Adipose tissue (tissue), 3 donors: ENCODE results near the gene KLF15. TPM values are rescaled to one million over a fixed set of nuclear protein-coding genes. Genes with fewer than 3 reads are reported as not detected.

Experiments used
- H3K27ac ChIP-seq: one replicate; pipeline ENCODE4 v1.5.1; 2013; ENCODE audit warnings: low read depth, low read length
- WGBS, 3 donors: extraction: QIAGEN DNeasy Blood & Tissue Kit; methylation state at CpG; one replicate each; pipeline ENCODE4 v1.1.7; 2013; 5-methylcytosine and 5-hydroxymethylcytosine counted together
- polyA plus RNA-seq, 3 donors: library from polyadenylated mRNA; stranded (reverse); fragments of 200-250 nt; gene quantifications; one replicate each; pipeline ENCODE4 v1.2.3, GENCODE V29; 2013
- donor health status: healthy with polysubstance abuse.
- donor health status: Bipolar disorder and iron deficiency.
- donor health status: healthy.

Gene KLF15
- polyA plus RNA-seq, 3 donors: 29.6 to 38.0 (median 32.0) TPM

DNA sequence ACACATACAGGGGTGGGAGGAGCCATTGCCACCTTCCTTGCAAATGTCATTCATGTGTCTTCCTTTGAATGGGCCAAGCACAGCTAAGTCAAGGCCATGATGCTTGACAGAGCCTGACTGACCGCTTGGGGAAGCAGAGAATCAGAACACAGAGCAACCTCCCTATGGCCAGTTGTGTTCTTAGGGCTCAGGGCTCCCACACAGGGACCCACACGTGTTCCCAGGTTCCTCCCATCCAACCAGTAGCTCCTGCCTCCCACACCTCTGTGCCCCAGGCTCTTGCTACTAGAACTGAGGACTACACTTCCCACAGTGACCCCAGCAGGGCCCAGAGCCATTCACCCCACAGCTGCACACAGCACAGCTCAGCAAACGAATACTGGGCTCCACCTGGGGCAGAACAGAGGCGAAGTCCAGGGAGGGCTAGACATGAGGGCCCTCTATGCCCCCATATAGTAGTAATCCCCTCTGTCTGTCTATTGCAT lies 42.9 kb downstream of the KLF15 start:
- H3K27ac ChIP-seq: no peak overlapping the region
- 69 to 75% (median 74%) methylated on average over 4 of the region's 4 CpGs for WGBS, 3 donors

DNA sequence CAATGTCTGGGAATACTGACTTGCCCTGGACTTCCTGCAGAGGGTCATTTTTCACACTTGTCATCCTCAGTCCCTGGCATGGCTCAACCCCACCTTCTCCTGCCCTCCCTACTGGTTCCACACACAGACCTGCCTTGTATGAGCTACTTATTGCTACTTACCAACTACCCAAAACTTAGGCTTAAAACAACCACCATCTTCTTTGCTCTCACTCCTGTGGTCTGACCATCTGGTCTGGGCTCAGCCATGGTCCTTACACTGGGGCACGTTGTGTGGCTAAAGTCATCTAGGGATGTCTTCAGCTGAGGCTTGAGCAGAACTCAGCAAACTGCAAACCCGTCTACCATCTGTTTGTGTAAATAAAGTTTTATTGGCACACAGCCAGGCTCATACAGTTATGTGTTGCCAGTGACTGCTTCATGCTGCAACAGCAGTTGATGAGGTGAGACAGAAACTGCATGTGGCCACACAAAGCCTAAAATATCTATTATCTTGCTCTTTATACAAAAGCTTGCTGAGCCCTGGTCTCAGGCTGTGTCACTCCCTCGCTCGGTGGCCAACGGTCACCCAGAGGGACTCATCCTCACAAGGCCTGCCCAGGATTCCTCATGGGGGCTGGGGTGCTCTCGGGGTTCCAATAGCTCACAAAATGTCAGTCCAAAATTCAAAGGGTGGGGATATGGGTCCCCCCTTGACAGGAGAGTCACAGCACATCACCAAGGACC lies 43.5 kb downstream of the KLF15 start:
- WGBS, 3 donors: 83 to 88% (median 83%) methylated on average over 6 of the region's 6 CpGs
- no peak overlapping the region for H3K27ac ChIP-seq

GRCh38 chr3:126313166-126313565 lies 44.0 kb downstream of the KLF15 start:
- H3K27ac ChIP-seq: no peak overlapping the region
- WGBS, 3 donors: 96 to 97% (median 97%) methylated on average over 6 of the region's 6 CpGs

DNA sequence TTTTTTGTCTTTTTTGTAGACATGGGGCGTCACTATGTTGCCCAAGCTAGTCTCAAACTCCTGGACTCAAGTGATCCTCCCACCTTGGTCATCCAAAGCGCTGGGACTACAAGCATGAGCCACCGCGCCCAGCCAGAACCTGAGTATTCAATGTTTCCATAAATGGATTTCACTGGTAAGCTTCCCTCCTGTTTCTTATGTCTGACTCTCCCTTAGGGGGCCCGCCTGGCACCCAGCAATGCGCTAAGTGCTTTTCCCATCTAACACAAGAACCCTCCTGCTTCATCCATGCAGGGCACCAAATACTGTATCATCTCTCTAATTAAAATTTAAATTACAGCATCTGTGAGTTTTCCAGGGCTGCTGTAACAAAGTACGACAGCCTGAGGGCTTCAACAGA lies 44.9 kb downstream of the KLF15 start:
- 94 to 97% (median 97%) methylated on average over 7 of the region's 7 CpGs for WGBS, 3 donors

GRCh38 chr3:126311338-126311978 lies 45.8 kb downstream of the KLF15 start:
- no peak overlapping the region for H3K27ac ChIP-seq
- 75 to 88% (median 79%) methylated on average over 7 of the region's 7 CpGs for WGBS, 3 donors

More for the DNA sequence above, 44.9 kb downstream of the KLF15 start:
- no peak overlapping the region for H3K27ac ChIP-seq

DNA sequence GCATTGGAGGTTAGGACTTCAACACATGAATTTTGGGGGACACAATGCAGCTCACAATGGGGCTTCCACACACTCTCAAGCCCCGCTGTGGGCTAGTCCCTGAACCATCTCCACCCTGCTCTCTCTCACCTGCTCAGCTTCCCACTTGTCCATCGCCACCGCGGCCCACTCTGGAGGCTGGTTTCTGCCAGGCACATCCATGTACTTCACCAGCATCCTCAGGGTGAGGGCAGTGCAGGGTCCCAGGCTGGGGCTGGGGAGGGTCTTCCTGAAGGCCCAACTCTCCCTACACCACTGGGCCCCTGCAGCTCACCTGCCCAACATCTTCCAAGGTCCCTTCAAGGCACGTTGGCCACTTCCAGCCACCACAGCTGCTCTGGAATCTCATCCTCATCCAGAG lies 46.4 kb downstream of the KLF15 start:
- H3K27ac ChIP-seq: no peak overlapping the region
- 78 to 88% (median 85%) methylated on average over 5 of the region's 5 CpGs for WGBS, 3 donors

- H3K27ac ChIP-seq: no peak overlapping the region
- 88 to 93% (median 90%) methylated on average over 12 of the region's 12 CpGs for WGBS, 3 donors
Observed at GRCh38 chr3:126309861-126310655, 47.1 kb downstream of the KLF15 start.

- no peak overlapping the region for H3K27ac ChIP-seq
- 55 to 83% (median 65%) methylated on average over 11 of the region's 11 CpGs for WGBS, 3 donors
Observed at GRCh38 chr3:126309165-126309564, 48.0 kb downstream of the KLF15 start.

DNA sequence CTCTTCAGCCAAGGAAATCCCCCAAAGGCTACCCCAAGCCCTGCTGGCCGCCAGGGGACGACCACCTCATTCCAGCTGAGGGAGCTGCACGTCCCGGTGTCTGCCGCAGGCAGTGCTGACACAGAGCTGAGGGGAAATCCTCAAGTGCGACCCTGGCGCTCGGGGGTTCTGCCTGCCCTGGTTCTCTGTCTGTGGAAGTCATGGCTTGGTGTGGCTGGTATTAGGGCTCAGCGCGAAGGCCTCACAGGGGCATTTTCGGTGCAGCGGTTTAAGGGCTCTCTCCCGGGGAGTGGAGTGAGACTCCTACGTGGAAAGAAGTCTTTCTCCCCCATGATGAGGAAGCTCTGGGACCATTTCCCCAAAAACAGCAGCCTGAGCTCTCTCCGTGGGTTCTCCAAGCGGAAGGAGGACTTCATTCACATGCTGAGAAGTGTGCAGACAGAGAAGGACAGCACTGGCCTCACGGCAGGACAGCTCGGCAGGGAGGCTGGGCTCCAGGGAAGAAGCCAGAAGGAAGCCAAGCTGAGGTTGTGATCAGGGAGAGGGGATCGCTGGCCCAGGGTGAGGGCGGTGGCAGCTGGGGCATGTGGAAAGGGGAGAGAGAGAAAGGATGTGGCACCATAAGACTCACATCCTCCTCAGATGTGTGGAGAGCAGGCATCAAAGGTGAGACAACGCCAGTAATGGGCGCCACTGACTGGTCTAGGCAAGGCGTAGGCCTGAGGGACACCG lies 48.6 kb downstream of the KLF15 start:
- 90 to 94% (median 93%) methylated on average over 24 of the region's 24 CpGs for WGBS, 3 donors
- no peak overlapping the region for H3K27ac ChIP-seq

GRCh38 chr3:126307591-126308393 lies 49.4 kb downstream of the KLF15 start:
- no peak overlapping the region for H3K27ac ChIP-seq
- WGBS, 3 donors: 89 to 90% (median 90%) methylated on average over 18 to 20 of the region's 20 CpGs

DNA sequence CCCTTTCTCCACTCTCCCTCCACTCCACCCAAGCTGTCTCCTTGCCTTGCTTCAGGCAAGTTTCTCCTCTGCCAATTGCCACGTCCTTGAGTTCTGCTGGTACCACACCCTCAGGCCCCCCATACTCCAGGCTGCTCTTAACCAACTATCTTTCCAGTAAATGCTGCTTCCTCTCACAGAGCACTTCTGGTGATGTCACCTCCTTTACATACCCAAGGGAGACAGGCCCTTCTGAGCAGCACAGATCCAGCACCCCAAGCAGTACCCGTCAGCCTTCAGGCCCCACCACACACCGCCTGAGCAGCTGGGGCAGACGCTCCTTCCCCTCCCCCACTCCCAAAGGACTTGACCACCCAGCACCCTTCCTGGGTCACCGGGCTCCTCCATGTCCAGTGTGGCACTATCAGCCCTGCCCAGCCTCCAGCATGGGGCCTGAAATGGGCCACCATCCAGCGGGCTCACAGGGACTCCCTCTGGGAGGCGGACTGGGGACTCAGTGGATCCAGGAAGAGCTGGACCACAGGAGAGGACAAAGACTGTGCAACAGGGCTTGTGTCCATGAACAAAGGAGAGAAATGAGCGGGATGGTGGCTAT lies 50.2 kb downstream of the KLF15 start:
- 89 to 93% (median 90%) methylated on average over 7 to 8 of the region's 8 CpGs for WGBS, 3 donors
- H3K27ac ChIP-seq: no peak overlapping the region

DNA sequence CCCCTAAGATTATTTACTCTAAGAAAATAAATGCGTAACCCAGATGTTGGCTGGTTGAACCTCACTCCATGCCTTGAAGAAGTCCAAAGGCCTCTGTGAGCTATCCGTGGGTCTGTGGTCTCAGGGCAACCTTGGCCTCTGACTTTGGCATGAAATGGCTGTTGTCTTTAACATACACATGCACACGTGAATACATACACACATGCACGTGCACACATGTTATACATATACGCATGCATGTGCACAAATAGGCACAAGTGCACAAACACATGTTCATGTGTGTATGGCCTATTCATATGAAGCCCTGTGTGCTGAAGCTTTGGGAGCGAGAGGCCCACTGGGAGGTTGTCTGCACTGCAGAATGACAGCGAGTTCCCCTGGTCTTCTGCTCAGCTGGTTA lies 50.8 kb downstream of the KLF15 start:
- H3K27ac ChIP-seq: no peak overlapping the region
- 73 to 86% (median 86%) methylated on average over 7 of the region's 7 CpGs for WGBS, 3 donors

GRCh38 chr3:126305427-126305826 lies 51.8 kb downstream of the KLF15 start:
- no peak overlapping the region for H3K27ac ChIP-seq

DNA sequence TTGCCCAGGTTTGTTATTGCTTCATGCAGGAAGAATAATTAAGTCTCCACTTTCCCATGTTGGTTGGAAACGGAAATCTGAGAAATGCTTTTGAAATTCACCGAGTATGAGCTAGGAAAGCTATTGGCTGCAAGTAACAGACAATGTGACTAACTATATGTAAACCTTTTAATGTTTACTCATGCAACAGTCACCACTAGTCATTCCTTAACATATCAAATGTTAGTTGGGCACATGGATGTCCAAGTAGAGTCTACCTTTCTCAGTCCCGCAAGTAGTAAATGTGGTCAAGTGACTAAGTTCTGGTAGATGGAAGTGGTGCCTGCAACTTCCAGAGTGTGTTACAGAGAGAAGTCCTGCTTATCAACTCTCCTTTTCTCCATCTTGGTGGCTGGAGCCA lies 52.5 kb downstream of the KLF15 start:
- no peak overlapping the region for H3K27ac ChIP-seq
- 56 to 67% (median 63%) methylated on average over 3 of the region's 3 CpGs for WGBS, 3 donors

- no peak overlapping the region for H3K27ac ChIP-seq
- WGBS, 3 donors: 89 to 94% (median 94%) methylated on average over 3 of the region's 3 CpGs
Observed at GRCh38 chr3:126304291-126304690, 52.9 kb downstream of the KLF15 start.

DNA sequence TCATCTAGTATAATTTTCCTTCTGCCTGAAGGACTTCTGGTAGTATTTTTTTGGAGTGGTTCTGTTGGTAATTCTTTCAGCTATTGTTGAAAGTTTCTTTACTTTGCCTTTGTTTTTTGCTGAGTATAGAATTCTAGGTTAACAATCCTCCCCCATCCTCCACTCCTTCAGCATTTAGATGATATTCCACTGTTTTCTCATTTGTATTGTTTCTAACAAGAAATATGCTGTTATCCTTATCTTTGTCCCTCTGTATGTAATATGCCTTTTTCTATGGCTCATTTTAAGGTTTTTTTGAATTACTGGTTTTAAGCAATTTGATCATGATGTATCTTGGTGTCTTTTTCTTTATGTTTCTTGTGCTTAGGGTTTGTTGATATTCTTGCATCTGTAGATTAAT lies 53.9 kb downstream of the KLF15 start:
- no peak overlapping the region for H3K27ac ChIP-seq

DNA sequence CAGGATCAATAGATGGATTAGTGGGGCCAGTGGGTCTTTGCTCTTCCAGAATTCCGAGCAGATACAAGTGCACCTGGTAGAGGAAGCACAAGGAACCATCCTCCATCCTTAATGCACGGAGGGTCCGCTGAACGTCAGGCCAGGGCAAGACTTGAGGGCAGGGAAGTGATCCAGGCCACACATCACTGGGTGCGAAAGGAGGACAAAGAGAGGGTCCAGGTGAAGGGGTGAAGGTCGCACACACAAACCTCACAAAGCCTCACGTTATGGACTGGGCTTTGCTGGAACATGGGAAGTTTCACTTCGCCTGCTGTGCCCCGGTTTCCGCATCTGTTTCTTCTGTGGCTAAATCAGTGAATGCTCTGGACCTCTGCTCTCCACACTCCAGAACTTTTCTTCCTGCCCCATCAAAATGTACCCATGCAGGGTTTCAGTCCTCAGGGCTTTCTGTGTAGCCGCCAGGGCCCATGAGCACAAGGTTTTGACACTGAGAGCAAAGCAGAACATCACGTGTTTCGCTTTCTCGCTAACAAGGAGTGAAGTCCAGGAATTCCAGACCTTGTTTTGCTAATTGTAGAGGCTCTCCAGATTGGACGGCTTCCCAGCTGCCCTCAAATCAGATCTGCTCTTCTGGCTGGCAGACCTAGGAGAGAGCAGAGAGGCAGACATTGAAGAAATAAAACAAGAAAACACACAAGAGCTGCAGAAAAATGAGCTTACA lies 56.3 kb downstream of the KLF15 start:
- no peak overlapping the region for H3K27ac ChIP-seq
- WGBS, 3 donors: 79 to 84% (median 80%) methylated on average over 15 of the region's 15 CpGs
